ENCODE results near the gene ZNF385B.

GRCh38 chr2:179571721-179572120 lies 289.7 kb downstream of the ZNF385B start:
- TF ChIP-seq CTCF (IDR thresholded peaks at IDR 0.05) (no peak), POLR2A (IDR thresholded peaks at IDR 0.05) (no peak)

Measured in heart left ventricle (tissue), 13 donors.